Measurements from ENCODE around the gene PRDM15.

DNA sequence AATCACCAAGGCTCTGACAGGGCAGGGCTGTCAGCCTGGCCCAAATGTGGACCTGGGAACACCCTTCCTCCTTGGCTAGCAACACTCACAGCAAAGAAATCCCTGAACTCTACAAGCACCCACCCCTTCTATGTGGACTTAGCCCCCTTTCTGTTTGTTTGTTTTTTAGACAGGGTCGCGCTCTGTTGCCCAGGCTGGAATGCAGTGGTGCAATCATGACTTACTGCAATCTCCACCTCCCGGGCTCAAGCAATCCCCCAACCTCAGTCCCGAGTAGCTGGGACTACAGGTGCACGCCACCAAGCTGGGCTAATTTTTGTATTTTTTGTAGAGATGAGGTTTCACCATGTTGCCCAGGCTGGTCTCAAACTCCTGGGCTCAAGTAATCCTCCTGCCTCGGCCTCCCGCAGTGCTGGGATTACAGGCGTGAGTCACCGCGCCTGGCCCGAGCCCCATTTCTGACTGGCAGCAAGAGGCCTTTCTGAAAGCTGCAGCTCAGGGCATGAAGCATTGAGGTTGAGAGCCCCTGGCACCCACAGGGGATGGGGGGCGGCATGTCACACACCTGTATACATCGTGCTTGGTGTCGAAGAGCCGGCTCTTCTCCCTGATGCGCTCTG, 128.5 kb downstream of the PRDM15 start:
- TF ChIP-seq CTCF (IDR thresholded peaks at IDR 0.05; ENCODE audit: low read depth, low read length) (no peak), EZH2phosphoT487 (IDR thresholded peaks at IDR 0.05; ENCODE audit: low read depth) (no peak)

Data from OCI-LY3 (cell line).